Muscle of back (tissue), 11 donors: Measurements from ENCODE around the gene IGIP. TPM values are rescaled to one million over a fixed set of nuclear protein-coding genes. Genes with fewer than 3 reads are reported as not detected.

Source experiments
- DNase-seq, 3 donors: peaks; one replicate each; pipeline versions ENCODE4 v3.0.0 to v3.0.0-alpha.2; 2013
- polyA plus RNA-seq, 10 donors: library from polyadenylated mRNA; unstranded; fragments of 120-200 nt; gene quantifications; one replicate each; pipeline ENCODE4 v1.2.1, GENCODE V29; 2013; ENCODE audit not compliant: insufficient read length in 10 of 10

IGIP gene
- polyA plus RNA-seq, 10 donors: 4.0 to 8.7 (median 5.4) TPM

- DNase-seq: no peak
These were observed 36.5 kb downstream of the IGIP start for GRCh38 chr5:140162275-140162674.

- no peak for DNase-seq
These were observed 37.0 kb downstream of the IGIP start for GRCh38 chr5:140162781-140163180.

- DNase-seq: no peak
These were observed 39.6 kb downstream of the IGIP start for GRCh38 chr5:140165101-140165922.

DNA sequence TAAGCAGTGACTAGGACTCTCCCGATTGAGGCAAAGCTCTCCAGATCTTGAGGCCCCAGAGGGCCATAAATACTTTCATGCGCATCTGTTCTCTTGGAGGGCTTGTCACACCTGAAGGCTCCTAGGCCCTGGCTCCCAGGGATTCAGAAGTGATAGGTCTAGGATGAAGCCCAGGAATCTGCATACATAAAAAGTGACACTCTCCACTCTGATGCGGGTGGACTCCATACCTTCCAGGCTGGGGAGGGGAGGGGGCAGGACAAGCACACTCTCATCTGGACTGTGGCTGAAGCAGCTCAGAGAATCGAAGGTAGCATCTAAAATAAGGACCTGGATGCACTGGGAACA is 40.2 kb downstream of the IGIP start:
- DNase-seq: no peak

- DNase-seq: no peak
These were observed 41.2 kb downstream of the IGIP start for GRCh38 chr5:140166911-140167310.

GRCh38 chr5:140168371-140168770 is 42.6 kb downstream of the IGIP start:
- DNase-seq: no peak

- no peak for DNase-seq
These were observed 43.7 kb downstream of the IGIP start for GRCh38 chr5:140169410-140169809.

DNA sequence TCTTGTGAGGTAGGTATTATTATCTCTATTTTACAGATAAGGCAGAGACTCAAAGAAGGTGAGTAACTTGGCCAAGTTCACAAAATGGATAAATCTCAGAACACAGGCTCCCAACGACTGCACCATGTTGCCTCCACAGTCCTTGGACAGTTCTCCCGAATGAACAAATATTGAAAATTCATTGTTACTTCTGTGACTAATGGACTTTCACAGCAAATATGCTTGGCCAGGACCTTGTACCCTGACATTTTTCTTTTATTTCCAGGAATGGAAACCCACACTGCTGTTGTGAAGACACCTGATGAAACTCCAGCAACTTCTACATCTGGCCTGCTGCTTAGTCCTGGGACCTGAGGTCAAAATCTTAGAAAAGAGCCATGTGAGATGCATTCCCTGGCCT is 46.7 kb downstream of the IGIP start:
- DNase-seq: no peak

GRCh38 chr5:140174014-140174413 is 48.3 kb downstream of the IGIP start:
- no peak for DNase-seq

DNA sequence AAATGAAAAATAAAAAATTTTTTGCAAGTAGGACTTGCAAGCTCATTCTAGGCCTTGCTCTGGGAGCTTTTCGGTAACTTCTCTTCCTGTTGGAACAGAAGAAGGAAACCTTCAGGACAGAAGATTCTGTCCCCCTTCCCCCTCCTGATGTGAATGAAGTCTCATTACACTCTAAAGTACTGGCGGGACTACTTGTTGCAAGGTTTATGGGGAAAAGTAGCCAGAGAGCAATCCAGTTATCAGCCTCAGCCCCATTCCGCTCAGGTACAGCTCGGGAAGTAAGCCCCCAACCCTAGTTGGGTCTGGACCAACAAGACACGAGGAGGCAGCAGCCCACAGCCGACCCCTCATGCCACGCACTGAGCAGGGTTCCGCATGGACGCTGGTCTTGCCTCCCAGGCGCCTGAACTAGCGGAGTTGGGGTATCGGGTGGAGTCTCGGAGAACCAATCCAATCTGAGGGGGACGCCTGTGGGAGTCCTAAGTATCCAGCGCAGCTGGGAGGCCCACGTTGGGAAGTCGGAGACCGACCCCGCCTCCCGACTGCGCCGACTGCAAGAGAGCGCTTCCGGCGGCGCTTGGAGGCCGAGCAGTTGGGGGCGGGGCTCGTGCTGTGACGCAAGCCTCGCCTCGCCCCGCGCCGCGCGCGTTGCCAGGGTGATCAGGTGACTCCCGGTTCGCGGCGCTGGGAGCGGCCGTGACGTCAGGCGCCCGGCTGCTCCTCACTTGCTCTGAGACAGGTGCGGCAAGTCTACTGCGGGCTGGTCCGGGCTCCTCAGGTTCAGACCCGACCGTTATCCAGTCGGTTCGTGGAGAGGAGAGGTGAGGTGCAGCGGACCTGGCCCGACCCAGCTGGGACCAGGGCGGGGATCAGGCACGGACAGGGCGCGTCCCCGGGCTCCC is 49.0 kb downstream of the IGIP start, which contains the start of gene CYSTM1:
TSS of gene CYSTM1 (plus strand) at position 724 of the 902 bp plus-strand sequence. CDS start 19,278 bp downstream, outside the sequence.
- peak; percentile 94 to 98 (median 98) for DNase-seq

DNA sequence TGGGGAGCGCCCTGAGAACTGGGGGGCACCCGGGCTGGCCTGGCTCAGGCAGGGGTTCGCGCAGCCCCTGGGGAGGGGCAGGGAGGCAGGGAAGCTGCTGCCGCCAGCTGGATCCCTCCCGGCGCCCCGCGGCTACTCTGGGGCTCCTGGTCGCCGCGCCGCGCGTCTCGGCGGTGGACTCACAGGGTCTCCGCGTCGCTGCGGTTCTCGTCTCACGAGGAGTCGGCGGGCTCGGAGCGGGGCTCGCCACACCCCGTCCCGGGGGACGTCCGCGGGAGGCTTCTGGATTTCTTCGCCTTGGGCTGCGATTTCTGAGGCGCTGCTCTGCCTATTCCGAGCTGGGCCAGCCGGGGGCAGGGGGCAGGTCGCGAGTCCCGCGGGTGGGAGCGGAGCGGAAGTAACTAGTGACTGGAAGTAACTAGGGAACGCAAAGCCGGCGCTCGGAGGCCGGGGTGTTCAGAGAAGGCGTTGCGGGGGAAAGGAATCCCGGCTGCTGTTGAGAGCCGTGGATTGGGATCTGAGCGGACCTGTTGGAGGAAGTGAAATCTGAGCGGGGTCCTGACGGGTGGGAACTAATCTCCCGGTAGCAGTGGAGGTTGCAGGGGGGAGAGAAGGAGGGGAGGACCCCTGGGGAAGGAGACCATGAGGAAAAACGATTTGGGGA is 49.8 kb downstream of the IGIP start:
- peak; percentile 38 to 86 (median 68) for DNase-seq

DNA sequence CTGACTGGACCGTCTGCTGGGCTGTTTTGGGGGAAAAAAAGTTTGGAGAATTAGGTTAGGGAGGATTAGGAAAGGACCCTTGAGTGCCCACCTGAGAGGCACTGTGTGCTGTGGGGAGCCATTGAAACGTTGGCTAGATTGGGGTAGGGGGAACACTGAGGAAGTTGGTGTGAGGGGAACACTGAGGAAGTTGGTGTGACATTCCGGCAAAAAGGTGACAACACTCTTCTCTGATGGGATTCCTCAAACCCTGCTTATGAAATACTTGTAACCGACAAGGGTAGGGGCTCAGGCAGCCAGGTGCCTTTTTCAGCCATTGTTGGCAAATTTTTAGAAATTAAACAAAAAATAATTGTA is 50.3 kb downstream of the IGIP start:
- DNase-seq: no peak

- DNase-seq: no peak
These were observed 52.3 kb downstream of the IGIP start for GRCh38 chr5:140178086-140178410.

- DNase-seq: no peak
These were observed 52.9 kb downstream of the IGIP start for GRCh38 chr5:140178482-140179116.

Other genes starting within 250 kb of the IGIP start
- 1 to 10 TPM in 8 of 10 donors, under 1 TPM in 2; 0.64 to 2.1 (median 1.5) TPM for gene NRG2, start 82.6 kb upstream of the IGIP start, polyA plus RNA-seq
- gene PURA, start 11.8 kb upstream of the IGIP start, polyA plus RNA-seq: 10 to 100 TPM in 2 of 10 donors, 1 to 10 TPM in 8; 8.2 to 11.9 (median 9.4) TPM
- gene CYSTM1, start 49.3 kb downstream of the IGIP start, polyA plus RNA-seq: 10 to 100 TPM; 19.6 to 40.6 (median 37.0) TPM
- 10 to 100 TPM; 63.7 to 88.9 (median 73.7) TPM for gene PFDN1, start 177.2 kb downstream of the IGIP start, polyA plus RNA-seq
- gene HBEGF, start 220.7 kb downstream of the IGIP start, polyA plus RNA-seq: 10 to 100 TPM; 11.9 to 35.3 (median 16.6) TPM
- under 1 TPM in 3 of 10 donors, not detected in 7; 0.14 to 0.30 (median 0.17) TPM for gene SLC4A9, start 234.3 kb downstream of the IGIP start, polyA plus RNA-seq